HG02588 (cell line): Measurements from ENCODE around the gene INPP5K.
"Not testable (repeated sequence)": the region's sequence is repeated elsewhere in the genome, so short reads cannot be mapped to it uniquely, and the experiment has no call there.

Source experiments
- ATAC-seq: cut with Tn5 transposase; IDR thresholded peaks from one replicate; pipeline ENCODE4 v1.9.1; 2021; ENCODE audit warnings: mild to moderate bottlenecking, moderate library complexity; ENCODE audit not compliant: unreplicated experiment

INPP5K gene

DNA sequence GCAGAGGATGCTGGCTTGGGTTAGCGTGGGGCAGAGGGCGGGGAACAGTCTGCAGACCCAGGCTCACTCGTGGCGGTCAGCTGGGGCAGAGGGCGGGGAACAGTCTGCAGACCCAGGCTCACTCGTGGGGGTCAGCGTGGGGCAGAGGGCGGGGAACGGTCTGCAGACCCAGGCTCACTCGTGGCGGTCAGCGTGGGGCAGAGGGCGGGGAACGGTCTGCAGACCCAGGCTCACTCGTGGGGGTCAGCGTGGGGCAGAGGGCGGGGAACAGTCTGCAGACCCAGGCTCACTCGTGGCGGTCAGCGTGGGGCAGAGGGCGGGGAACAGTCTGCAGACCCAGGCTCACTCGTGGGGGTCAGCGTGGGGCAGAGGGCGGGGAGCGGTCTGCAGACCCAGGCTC lies 7.7 kb downstream of the INPP5K start:
- not testable (repeated sequence) for ATAC-seq

DNA sequence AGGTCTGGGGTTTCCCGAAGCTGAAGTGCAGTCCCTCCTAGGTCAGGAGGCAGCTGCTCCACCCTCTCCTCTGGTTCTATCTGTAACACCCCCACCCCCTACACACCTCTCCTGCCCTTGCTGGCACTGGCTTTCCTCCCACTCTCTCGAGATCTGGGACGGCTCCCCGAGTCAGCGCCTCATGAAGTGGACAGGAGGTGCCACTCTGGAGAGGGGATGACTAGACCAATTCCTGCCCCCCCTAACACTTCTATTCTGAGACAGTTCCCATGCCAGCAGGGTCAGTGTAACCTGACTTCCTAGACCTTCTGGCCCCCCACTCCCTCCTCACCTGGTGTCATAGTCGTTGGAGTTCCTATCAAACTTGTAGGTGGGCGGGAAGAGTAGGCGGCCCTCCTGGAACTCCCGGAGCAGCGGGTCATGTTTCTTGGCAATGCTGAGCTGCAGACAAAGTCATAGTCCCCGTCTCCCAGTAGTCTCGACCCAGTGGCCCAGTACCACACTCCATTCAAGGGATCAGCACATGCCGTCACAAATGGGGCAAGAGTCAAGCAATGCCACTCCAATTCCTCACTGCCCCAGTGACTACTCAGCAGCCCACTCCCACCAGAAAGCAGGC lies 9.7 kb downstream of the INPP5K start:
- ATAC-seq = no peak

DNA sequence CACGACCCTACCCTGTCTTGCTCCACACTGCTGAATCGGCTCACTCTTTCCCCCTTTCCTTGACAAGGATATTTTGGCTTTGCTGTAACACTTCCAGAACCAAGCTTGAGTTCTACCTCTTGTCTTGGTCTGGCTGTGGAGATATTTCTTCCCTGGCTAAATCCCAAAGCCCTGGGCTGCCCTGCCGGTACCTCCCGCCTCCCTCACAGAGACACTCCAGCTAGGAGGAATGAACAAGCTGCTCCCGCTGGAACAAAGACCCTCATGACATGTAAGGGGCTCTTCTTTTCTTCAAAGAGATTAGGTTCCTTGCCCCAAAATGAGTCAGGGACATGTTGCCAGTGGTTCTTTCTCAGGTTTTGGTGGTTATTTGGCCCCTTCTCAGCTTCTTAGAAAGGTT lies 10.8 kb downstream of the INPP5K start:
- ATAC-seq = no peak

DNA sequence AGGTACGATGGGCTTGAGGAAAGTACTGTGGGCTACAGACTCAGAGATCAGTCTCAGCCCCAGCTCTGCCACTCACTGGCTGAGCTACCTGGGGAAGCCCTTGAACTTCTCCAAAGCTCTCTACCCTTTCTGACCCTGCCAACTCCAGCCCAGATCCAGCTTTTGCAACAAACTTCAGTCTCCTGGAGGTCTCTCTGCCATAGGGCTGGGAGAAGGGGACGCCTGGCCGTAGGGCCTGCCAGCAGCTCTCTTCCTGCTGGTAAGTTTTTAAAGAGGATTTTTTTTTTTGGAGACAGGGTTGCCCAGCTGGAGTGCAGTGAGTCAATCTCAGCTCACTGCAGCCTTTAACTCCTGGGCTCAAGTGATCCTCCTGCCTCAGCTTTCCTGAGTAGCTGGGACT lies 11.5 kb downstream of the INPP5K start:
- no peak for ATAC-seq

DNA sequence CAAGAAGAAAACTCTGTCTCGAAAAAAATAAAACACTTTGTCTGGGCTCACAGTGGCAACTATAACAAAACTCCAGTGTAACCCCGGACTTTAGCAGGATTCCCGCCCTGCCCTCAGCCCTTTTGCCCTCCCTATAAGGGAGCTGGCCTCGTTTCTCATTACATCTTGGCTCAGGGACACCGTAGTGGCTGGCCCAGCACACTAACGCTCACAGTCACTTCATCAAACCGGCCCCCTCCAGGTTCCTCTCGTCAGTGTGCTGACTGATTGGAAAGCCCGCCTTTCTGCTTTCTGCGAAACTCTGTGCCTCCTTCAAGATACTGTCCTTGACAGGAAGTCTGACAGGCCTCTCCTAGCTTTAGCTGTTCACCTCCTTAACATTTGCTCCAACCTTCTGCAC lies 12.7 kb downstream of the INPP5K start:
- no peak for ATAC-seq

DNA sequence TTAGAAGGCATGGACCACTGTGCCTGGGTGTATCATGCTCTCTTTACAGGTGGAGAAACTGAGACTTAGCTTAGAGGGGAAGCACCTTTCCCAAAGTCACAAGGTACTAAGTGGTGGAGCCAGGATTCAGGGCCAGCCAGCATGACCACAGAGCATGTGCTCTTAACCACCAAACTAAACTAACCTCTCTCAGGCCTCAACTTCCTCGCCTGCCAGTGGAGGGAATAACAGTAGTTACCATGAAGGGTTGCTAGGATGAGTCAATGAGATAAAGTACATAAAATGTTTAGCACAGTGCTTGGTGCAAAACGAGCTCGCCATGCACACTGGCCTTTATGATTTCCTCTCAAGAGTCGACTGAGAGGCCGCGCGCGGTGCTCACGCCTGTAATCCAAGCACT lies 17.5 kb downstream of the INPP5K start:
- ATAC-seq = no peak

DNA sequence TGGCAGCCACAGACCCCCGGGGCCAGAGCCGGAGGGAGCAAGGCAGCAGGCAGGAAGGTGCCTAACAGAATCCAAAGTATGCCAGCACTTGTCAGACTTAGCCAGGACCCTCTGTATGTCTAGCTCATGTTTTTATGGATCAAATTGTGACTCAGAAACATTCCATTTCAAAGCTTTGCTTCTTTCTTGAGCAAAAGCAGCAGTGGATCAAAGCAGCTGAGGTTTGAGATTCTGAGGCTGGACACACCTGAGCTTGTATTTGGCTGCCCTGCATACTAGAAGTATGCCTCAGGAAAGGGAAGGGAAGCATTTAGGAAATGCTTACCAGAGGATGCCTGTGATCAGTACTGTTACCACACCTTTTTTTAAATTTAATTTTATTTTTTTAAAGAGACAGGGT lies 18.2 kb downstream of the INPP5K start:
- no peak for ATAC-seq

DNA sequence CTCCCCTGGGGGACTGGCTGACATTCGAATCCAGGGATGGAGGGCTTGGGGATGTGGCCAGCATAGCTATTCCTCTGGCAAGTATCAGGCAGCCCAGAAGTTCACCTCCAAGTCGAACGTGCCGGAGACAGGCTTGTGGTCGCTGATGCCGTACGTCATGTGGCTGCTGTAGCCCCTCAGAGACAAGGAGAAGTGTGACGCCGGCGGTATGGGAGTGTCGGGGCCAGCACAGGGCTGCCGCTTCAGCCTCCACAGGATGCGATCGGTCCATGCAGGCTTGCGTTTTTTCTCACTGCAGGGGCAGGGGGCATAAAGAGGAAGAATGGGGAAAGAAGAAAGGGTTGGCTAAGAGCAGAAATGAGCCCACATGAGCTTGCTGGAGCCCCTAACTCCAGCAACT lies 18.6 kb downstream of the INPP5K start:
- ATAC-seq = no peak

DNA sequence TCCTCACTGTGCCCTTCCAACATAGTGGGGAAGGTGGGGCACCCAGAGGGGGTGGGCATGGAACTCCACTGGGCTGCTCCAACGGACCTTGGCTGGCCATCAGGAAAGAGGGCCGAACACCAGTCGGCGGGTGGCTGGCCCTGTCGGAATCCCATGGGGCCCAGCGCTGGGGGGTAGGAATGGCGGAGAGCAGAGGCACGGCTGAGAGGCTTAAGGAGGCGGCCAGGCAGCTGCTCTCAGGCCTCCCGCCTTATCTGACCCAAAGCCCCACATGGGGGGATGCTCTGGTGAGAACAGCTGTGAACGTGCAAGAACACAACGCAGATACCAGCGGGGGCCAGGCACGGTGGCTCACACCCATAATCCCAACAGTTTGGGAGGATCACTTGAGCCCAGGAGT lies 19.5 kb downstream of the INPP5K start:
- no peak for ATAC-seq

DNA sequence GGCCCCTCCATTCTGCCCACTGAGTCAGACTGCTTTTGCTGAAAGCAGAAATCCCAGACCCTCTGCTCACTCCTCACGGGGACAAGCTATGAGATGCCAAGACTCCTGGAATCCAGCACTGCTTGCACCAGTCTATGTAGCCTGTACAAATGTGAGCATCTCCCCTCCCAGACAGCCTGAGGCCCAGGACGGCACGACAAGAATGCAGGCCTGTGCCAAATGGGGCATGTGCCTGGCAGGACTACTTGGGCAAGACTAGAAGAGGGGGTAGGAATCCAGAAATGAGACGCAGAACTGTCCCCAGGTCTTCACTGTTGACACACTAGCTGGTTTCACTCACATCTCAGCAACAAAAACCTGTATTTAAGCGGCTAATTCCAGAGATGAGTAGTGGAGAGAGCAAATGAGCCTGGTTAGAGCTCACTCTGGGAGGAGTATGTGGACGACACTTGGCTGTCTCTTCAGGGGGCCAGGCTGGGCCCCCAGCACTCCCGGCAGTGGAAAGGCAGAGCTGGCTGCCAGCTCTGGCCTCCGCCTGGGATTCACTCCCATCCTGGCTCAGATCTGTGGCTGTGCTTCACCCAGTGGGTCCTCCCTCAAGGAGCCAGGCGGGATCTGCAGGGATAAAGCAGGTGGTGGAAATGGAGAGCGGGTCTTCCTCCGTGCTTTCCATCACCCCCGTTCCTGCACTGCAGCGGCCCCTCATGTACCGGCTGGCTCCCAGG lies 21.0 kb downstream of the INPP5K start:
- ATAC-seq = no peak

DNA sequence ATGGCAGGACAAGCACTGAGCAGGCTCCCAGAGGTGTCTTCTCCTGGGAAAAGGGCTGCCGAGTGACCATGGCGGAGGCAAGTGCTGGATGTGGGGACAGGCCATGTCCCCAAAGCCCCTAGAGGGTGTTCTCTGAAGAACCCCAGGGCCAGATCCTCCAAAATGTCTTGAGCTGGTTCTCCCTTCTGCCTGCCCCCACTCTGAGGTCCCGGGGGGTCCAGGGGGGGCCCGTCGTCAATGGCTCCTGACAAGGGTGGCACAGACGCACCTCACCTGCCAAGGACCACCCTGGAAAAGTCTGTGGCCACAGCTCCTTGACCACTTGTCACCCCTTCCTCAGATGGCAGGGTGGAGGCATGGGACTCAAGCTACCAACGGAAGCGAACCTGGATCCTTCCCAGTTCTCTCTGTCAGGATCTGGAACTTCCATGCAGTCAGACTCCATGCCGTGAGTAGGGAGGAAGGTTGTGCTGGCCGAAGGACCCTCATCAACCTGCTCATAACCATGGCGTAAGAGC lies 21.6 kb downstream of the INPP5K start:
- ATAC-seq = no peak

DNA sequence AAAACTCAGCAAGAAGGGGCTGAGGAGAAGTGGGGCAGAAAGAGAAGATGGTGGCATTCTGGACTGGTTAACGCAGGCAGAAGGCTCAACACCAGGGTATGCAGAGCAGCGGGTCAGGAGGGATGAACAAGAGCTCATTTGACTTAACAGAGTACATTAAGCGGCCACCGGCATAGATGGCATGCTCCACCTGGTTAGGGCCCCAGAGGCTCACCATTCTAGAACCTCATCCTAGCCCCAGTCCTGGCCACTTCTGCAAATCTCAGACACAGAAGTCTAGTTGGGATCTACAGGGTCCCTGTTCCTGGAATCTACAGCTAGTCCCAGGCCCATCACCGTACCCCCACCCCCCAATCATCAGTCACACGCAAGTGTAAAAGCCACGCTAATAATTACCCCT lies 22.2 kb downstream of the INPP5K start:
- ATAC-seq = no peak

DNA sequence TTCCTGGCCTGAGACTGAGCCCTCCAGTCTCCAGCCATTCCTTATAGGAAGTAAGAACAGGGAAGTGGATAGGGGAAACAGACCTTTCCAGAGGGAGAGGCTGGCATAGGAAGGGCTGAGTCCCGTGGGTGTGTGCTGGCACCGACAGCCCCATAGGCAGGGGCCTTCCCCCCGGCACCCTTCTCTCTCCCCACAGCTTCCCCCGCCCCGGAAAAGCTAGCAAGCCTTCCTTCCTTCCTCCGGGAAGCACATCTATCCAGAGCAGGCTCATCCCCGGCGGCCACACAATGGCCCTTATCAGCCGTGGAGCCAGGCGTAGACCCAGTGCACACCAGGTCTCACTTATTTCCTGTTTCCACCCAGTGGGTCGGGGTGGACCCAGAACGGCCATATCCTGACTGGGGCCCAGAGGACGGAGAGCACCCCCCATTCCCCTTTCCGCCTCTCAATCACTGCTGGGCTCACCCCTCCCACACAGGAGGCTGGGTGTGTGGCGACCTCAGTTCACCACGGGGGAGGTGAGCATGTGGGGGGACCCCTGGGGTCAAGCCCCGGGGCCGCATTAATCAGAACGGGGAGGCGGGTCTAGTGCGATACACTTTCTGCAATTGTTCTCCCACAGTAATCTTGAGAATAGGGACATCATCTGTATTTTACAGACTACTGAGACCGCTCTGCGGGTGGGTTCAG lies 23.0 kb downstream of the INPP5K start:
- ATAC-seq = no peak

DNA sequence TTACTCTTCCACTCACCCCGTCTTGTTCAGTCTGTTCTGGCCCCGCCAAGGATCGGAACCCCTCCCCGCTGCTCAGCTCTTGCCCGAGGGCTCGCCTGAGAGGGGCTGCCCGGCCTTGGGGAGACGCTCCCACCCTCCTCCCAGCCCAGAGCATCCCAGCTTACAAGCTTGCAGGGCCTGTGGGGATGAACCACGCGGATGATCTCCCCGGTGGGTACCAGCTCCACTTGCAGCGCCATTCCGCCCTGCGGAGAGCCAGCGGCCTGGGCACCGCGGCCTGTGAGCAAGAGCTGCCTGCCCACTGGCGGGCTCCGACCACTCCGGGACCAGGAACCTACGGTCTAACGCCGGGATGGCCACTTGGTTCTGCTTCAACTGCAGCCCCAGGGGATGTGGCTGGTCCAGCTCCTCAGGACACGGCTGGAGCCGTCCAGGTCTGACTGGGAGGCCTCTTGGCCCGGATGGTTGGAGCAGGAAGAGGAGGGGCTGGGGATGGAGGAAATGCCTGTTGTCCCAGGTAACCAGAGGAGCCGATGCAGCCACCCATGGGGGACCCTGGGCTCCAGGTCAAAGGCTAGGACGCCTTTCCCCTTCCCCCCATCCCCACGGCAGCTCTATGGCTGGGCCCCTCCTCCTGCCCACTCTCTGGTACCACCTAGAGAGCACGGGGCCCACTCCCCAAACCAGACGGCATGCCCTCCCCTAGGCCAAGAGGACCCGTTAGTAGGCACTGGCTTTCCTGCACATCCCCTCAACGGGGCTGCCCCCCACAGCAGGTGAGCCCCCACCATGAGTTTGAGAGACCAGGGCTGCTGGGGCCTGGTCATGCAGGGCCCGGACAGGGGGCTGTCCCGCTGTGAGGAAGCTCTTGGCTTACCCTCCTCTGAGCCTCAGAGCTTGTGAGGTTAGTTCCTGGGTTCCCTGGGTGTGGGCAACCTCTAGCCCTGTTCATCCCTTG lies 23.9 kb downstream of the INPP5K start, which contains the start of gene MYO1C:
MYO1C (minus strand) TSS at position 438 of the 958 bp plus-strand sequence; CDS start at position 239, 199 bp downstream.
- no peak for ATAC-seq

DNA sequence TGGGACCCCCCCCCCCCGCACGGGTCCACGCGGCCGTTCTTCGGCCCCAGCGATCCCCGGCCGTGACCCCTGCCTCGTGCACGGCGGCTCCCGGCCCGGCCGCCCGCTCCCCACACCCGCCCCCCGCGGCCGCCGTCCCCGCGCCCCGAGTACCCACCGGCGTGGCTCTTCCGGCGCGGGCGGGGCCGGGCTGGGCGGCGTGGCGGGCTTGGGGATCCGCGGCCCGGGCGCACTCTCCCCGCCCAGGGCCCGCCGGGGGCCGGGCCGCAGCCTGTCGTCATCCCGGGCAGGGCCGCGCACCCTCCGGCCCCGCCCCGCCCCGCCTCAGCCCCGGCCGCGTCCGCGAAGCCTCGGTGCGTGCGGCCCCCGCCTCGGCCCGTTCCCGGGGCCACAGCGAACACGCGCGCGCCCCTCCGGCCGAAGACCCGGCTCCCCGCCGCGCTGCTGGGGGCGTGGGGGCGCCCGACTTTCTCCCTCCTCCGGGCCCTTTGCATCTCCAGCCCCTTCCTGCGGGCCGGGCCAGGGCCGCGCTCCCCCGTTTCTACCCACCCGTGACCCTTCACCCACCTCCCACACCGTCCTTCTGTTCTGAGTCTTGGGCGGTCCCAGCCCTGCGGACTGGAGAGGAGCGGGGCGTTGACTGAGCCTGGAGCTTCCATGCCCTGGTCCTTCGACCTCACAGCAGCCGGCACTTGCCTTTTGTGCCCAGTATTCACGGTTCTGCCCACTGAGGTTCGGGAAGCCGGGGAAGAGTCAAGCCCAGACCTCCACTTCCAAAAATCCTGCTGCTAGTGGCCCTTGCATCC lies 24.8 kb downstream of the INPP5K start:
- peak; percentile 35 for ATAC-seq

DNA sequence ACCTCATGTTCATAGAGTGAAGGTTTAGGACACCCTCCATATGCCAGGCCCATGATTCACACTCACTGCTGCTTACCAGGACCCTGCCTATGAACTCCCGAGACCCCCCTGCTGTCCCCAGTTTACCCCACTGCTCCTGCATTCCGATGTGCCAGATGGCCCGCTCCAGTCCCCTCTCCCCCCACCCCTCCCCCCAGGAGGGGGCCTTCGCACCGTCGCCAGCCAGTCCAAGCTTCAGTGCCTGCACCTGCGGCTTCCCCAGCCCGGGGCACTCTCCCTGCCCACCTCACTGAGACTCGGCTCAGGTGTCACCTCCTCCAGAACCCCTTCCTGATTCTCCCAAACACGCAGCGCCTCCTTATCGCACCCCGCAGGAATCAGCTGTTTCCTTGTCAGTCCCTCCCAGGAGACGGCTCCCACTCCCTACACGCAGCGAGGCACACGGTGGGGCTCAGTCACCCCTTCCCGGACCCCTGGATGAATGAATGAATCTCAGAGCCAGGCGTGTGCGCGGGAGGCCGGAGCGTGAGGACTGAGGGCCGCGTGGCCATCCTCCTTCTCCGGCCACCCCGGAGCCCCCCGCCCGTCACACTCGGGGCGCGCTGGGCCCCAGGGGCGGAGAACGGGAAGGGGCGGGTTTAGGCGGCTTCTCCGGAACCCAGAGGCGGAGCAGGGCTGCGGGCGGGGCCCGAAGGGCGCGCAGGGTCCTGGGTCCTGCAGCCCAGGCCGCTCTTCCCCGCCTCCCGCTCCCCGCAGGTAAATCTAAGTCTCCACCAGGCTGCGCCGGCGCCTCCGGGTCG lies 25.6 kb downstream of the INPP5K start:
- ATAC-seq = peak; percentile 39

DNA sequence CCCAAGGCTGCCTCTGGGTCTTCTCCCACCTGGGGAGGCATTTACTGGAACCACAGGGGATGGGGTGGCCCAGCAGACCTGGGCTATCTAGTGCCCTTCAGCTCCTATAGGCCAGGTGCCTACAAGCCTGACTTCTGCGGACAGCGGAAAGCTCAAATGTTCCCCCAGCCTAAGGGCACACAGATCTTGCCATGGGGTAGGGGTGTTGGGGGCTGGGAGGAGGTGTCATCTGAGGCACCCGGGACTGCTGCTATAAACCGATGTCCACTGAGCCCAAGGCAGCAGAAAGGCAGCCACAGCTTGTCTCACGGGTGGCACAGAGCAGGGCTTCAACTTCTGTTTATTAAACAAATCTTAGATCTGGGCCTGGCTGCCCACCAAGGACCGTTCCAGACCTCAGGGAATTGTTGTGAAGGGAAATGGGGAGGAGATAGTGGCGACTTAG lies 27.6 kb downstream of the INPP5K start:
- no peak for ATAC-seq

DNA sequence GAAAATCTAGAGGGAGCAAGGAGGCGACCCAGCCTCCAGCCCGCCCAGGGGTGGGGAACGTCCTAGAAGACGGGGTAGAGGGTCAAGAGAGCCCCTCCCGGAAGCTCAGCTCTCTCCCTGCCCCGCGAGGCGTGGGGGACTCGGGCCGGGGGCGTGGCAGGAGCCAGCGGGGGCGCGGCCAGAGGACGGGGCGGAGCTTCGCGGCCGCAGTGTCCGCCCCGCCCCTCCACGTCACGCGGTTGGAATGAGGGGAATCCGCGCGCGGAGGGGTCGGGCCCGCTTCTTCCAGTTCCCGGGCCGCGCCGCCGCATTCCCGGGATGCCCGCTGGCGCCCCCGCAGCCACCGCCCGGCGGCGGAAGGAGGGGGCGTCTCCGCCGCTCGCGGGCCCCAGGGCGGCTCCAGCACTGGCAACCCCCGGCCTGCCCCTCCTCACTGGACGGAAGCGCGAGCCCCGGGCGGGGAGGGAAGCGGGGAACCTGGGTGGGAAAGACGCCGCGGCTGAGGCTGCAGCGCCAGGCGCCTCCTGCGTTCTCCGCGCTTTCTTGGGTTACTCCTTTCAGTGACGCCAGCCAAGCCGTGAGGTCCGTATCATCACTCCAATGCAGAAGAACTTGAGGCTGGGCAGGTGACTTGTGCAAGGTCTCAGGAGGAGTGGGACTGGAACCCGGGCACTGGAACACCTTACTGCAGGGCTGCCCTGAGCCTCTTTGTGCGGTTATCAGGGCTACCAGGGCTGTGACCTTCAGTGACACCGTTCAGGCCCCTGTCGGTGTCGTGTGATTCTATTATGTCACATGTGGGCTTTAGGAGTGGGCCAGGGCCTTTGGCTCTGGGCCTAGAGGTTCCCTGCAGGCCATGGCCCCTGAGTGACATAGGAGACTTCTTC lies 28.2 kb downstream of the INPP5K start:
- ATAC-seq = peak; percentile 20
